Neural cell (in vitro differentiated cells): Measurements from ENCODE around the gene OXNAD1. TPM values are rescaled to one million over a fixed set of nuclear protein-coding genes. Genes with fewer than 3 reads are reported as not detected.

ENCODE experiments used
- H2AFZ ChIP-seq: fragments of 200-600, 300-800 bp; sonication (generic), shearing (Covaris generic); 2 replicates; pipeline ENCODE4 v1.6.0; 2014; ENCODE audit warnings: low read depth, mild to moderate bottlenecking, antibody characterized with exemption, low read length, moderate library complexity
- H3F3A ChIP-seq: fragments of 200-600 bp; shearing (Covaris generic); 2 replicates; pipeline ENCODE4 v1.6.1; 2016; ENCODE audit warnings: mild to moderate bottlenecking, moderate library complexity, mixed read lengths, antibody characterized with exemption, low read length; ENCODE audit not compliant: insufficient read depth, poor library complexity, severe bottlenecking
- H3K27ac ChIP-seq: fragments of 200-600, 300-800 bp; sonication (generic), shearing (Covaris generic); 2 replicates; pipeline ENCODE4 v1.5.1; 2014; ENCODE audit warnings: mild to moderate bottlenecking, low read length, moderate library complexity
- H3K27me3 ChIP-seq: fragments of 300-800, 200-600 bp; sonication (generic), shearing (Covaris generic); 2 replicates; pipeline ENCODE4 v1.6.0; 2014; ENCODE audit warnings: mild to moderate bottlenecking, low read depth, low read length, moderate library complexity; ENCODE audit not compliant: insufficient read depth
- H3K36me3 ChIP-seq: fragments of 300-800, 200-600 bp; sonication (generic), shearing (Covaris generic); 2 replicates; pipeline ENCODE4 v1.5.1; 2014; ENCODE audit warnings: mild to moderate bottlenecking, antibody characterized with exemption, low read length, moderate library complexity; ENCODE audit not compliant: insufficient read depth
- H3K4me2 ChIP-seq: fragments of 300-800, 200-600 bp; sonication (generic), shearing (Covaris generic); 2 replicates; pipeline ENCODE4 v1.6.0; 2014; ENCODE audit warnings: mild to moderate bottlenecking, low read length
- H3K4me3 ChIP-seq: fragments of 300-800, 200-600 bp; sonication (generic), shearing (Covaris generic); 2 replicates; pipeline ENCODE4 v1.5.1; 2014; ENCODE audit warnings: mild to moderate bottlenecking, low read length, moderate library complexity
- H3K79me2 ChIP-seq: fragments of 200-600 bp; shearing (Covaris generic); replicated peaks from 2 replicates; pipeline ENCODE4 v1.6.0; 2014; ENCODE audit warnings: mild to moderate bottlenecking, low read length, moderate library complexity; ENCODE audit not compliant: insufficient read depth
- H3K9ac ChIP-seq: fragments of 300-800, 200-600 bp; sonication (generic), shearing (Covaris generic); 2 replicates; pipeline ENCODE4 v1.6.1; 2016; ENCODE audit warnings: mild to moderate bottlenecking, low read length, mixed read lengths
- H3K9me2 ChIP-seq: fragments of 200-600 bp; shearing (Covaris generic); 2 replicates; pipeline ENCODE4 v1.6.1; 2016; ENCODE audit warnings: mild to moderate bottlenecking, low read length, mixed read lengths; ENCODE audit not compliant: insufficient read depth
- H3K9me3 ChIP-seq: fragments of 200-600, 300-800 bp; sonication (generic), shearing (Covaris generic); 2 replicates; pipeline ENCODE4 v1.6.1; 2016; ENCODE audit warnings: mild to moderate bottlenecking, mixed run types, low read length, moderate library complexity, mixed read lengths
- H4K20me1 ChIP-seq: fragments of 200-600 bp; shearing (Covaris generic); 2 replicates; pipeline ENCODE4 v1.6.1; 2016; ENCODE audit warnings: mild to moderate bottlenecking, mixed run types; ENCODE audit not compliant: insufficient read depth
- EP300 ChIP-seq: fragments of 450-650 bp; conservative IDR thresholded peaks from 2 replicates; pipeline ENCODE4 v1.6.1; 2014; ENCODE audit warnings: antibody characterized with exemption, mild to moderate bottlenecking, moderate library complexity; ENCODE audit not compliant: poor library complexity, severe bottlenecking
- EZH2 ChIP-seq: fragments of 200-600, 300-800 bp; shearing (Covaris generic), sonication (generic); IDR thresholded peaks from 2 replicates; pipeline ENCODE4 v1.6.1; 2014; ENCODE audit warnings: antibody characterized with exemption, low read length, borderline replicate concordance, mild to moderate bottlenecking; ENCODE audit not compliant: insufficient read depth, poor library complexity, severe bottlenecking
- MXI1 ChIP-seq: fragments of 450-650 bp; conservative IDR thresholded peaks from 2 replicates; pipeline ENCODE4 v1.6.1; 2014; ENCODE audit warnings: antibody characterized with exemption, mild to moderate bottlenecking; ENCODE audit not compliant: poor library complexity, severe bottlenecking
- POLR2AphosphoS5 ChIP-seq: IDR thresholded peaks from 2 replicates; pipeline ENCODE4 v1.6.1; 2012
- RAD21 ChIP-seq: fragments of 450-650 bp; conservative IDR thresholded peaks from 2 replicates; pipeline ENCODE4 v1.6.1; 2014; ENCODE audit warnings: antibody characterized with exemption, mild to moderate bottlenecking, moderate library complexity
- SMC3 ChIP-seq: fragments of 450-650 bp; conservative IDR thresholded peaks from 2 replicates; pipeline ENCODE4 v1.6.1; 2014; ENCODE audit warnings: antibody characterized with exemption, mild to moderate bottlenecking, moderate library complexity; ENCODE audit not compliant: poor library complexity
- TAF1 ChIP-seq: IDR thresholded peaks from 2 replicates; pipeline ENCODE4 v1.6.1; 2012; ENCODE audit warnings: low read depth
- polyA plus RNA-seq: library from polyadenylated mRNA; depleted of rRNA; stranded (reverse); fragments of >200 nt; gene quantifications from 2 replicates; pipeline ENCODE4 v1.2.3, GENCODE V29; 2014
- TF ChIP-seq, protein P1 (sequence below): IDR thresholded peaks from 2 replicates; pipeline ENCODE4 v1.6.1; 2012; ENCODE audit warnings: borderline replicate concordance
- TF ChIP-seq, protein P2 (sequence below): fragments of 450-650 bp; IDR thresholded peaks from 2 replicates; pipeline ENCODE4 v1.5.1; 2014; ENCODE audit warnings: antibody characterized with exemption, mild to moderate bottlenecking, moderate library complexity; ENCODE audit not compliant: poor library complexity, severe bottlenecking

OXNAD1 gene
- polyA plus RNA-seq, 1 donor from 2014 or later: 16.4 TPM

DNA sequence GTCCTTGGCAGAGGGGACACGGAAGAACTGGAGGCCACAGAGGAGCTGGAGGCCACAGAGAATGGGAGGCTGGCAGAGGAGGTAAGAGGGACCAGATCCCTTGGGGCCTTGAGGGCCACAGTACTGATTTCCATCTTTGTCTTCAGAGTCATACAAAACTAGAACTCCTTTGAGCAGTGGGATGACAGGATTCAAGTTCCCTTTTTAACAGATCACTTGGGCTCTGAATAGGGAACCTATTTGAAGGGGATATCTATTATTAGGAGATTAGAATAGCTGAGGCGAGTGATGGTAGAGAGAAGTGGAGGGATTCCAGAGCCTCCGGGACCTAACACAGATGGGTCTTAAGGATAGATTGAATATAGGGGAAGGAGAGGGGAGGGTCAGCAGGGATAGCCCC lies 55.7 kb downstream of the OXNAD1 start:
- no peaks in the 10 kb centered on the region for H3K27me3 ChIP-seq
- H3K9me2 ChIP-seq: no peaks in the 10 kb centered on the region
- H3F3A ChIP-seq: no peaks in the 10 kb centered on the region
- no peaks in the 10 kb centered on the region for H4K20me1 ChIP-seq
- no peak overlapping the region for H3K4me2 ChIP-seq
- H3K27ac ChIP-seq: no peak overlapping the region
- H3K9me3 ChIP-seq: no peaks in the 10 kb centered on the region
- no peak overlapping the region for H2AFZ ChIP-seq
- no peak overlapping the region for H3K9ac ChIP-seq
- TF ChIP-seq EZH2: no peak
- TF ChIP-seq, protein P1, sequence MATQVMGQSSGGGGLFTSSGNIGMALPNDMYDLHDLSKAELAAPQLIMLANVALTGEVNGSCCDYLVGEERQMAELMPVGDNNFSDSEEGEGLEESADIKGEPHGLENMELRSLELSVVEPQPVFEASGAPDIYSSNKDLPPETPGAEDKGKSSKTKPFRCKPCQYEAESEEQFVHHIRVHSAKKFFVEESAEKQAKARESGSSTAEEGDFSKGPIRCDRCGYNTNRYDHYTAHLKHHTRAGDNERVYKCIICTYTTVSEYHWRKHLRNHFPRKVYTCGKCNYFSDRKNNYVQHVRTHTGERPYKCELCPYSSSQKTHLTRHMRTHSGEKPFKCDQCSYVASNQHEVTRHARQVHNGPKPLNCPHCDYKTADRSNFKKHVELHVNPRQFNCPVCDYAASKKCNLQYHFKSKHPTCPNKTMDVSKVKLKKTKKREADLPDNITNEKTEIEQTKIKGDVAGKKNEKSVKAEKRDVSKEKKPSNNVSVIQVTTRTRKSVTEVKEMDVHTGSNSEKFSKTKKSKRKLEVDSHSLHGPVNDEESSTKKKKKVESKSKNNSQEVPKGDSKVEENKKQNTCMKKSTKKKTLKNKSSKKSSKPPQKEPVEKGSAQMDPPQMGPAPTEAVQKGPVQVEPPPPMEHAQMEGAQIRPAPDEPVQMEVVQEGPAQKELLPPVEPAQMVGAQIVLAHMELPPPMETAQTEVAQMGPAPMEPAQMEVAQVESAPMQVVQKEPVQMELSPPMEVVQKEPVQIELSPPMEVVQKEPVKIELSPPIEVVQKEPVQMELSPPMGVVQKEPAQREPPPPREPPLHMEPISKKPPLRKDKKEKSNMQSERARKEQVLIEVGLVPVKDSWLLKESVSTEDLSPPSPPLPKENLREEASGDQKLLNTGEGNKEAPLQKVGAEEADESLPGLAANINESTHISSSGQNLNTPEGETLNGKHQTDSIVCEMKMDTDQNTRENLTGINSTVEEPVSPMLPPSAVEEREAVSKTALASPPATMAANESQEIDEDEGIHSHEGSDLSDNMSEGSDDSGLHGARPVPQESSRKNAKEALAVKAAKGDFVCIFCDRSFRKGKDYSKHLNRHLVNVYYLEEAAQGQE: no peak
- TF ChIP-seq SMC3: no peak
- TF ChIP-seq POLR2AphosphoS5: no peak
- TF ChIP-seq EP300: no peak
- TF ChIP-seq MXI1: no peak
- no peak for TF ChIP-seq RAD21
- TF ChIP-seq, protein P2, sequence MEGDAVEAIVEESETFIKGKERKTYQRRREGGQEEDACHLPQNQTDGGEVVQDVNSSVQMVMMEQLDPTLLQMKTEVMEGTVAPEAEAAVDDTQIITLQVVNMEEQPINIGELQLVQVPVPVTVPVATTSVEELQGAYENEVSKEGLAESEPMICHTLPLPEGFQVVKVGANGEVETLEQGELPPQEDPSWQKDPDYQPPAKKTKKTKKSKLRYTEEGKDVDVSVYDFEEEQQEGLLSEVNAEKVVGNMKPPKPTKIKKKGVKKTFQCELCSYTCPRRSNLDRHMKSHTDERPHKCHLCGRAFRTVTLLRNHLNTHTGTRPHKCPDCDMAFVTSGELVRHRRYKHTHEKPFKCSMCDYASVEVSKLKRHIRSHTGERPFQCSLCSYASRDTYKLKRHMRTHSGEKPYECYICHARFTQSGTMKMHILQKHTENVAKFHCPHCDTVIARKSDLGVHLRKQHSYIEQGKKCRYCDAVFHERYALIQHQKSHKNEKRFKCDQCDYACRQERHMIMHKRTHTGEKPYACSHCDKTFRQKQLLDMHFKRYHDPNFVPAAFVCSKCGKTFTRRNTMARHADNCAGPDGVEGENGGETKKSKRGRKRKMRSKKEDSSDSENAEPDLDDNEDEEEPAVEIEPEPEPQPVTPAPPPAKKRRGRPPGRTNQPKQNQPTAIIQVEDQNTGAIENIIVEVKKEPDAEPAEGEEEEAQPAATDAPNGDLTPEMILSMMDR: no peak
- no peak for TF ChIP-seq TAF1
- H3K36me3 ChIP-seq: no peaks in the 10 kb centered on the region
- H3K4me3 ChIP-seq: no peak overlapping the region
- no peaks in the 10 kb centered on the region for H3K79me2 ChIP-seq

GRCh38 chr3:16322189-16322588 lies 57.2 kb downstream of the OXNAD1 start:
- no peaks in the 10 kb centered on the region for H3F3A ChIP-seq
- H3K36me3 ChIP-seq: no peaks in the 10 kb centered on the region
- H3K27ac ChIP-seq: no peak overlapping the region
- H3K79me2 ChIP-seq: no peaks in the 10 kb centered on the region
- no peak overlapping the region for H3K4me3 ChIP-seq
- H3K9me2 ChIP-seq: no peaks in the 10 kb centered on the region
- H4K20me1 ChIP-seq: no peaks in the 10 kb centered on the region
- H2AFZ ChIP-seq: no peak overlapping the region
- H3K4me2 ChIP-seq: no peak overlapping the region
- H3K27me3 ChIP-seq: no peaks in the 10 kb centered on the region
- no peaks in the 10 kb centered on the region for H3K9me3 ChIP-seq
- no peak overlapping the region for H3K9ac ChIP-seq
- TF ChIP-seq TAF1 (no peak), EZH2 (no peak), EP300 (no peak), RAD21 (no peak), MXI1 (no peak), SMC3 (no peak), POLR2AphosphoS5 (no peak)
- TF ChIP-seq, protein P2: no peak
- TF ChIP-seq, protein P1: no peak
